Left lobe of liver (tissue), 1 donor: ENCODE data around the gene ADGRD2. TPM values are rescaled to one million over a fixed set of nuclear protein-coding genes. Genes with fewer than 3 reads are reported as not detected.

Source experiments
- total RNA-seq: library from RNA; stranded (reverse); gene quantifications from one replicate; pipeline ENCODE4 v1.2.1, GENCODE V29; 2021
- donor health status: DM: no; HTN: yes; CAD: no.

Gene ADGRD2
- total RNA-seq, 1 donor from 2014 or later, result not detected

Other genes starting within 250 kb of the ADGRD2 start
- 84.5 TPM for gene NEK6, start 192.5 kb upstream of the ADGRD2 start, total RNA-seq
- gene PSMB7, start 35.0 kb upstream of the ADGRD2 start, total RNA-seq, result 86.0 TPM
- 0.40 TPM for gene NR5A1, start 56.9 kb downstream of the ADGRD2 start, total RNA-seq